Smooth muscle cell (in vitro differentiated cells): ENCODE data around the gene GP2. TPM values are rescaled to one million over a fixed set of nuclear protein-coding genes. Genes with fewer than 3 reads are reported as not detected.

Experiments used
- DNase-seq: peaks from one replicate; lab custom pipeline; 2025; ENCODE audit not compliant: unreplicated experiment; lab: John Stamatoyannopoulos, UW
- H2AFZ ChIP-seq: fragments of 200-600 bp; sonication (generic); 2 replicates; pipeline ENCODE4 v1.6.0; 2016; ENCODE audit warnings: antibody characterized with exemption, low read depth, mild to moderate bottlenecking
- H3F3A ChIP-seq: fragments of 200-600 bp; sonication (generic); 2 replicates; pipeline ENCODE4 v1.6.0; 2017; ENCODE audit warnings: antibody characterized with exemption, low read depth
- H3K27ac ChIP-seq: fragments of 200-600 bp; sonication (generic); 2 replicates; pipeline ENCODE4 v1.5.1; 2016; ENCODE audit warnings: low read depth, mild to moderate bottlenecking
- H3K27me3 ChIP-seq: fragments of 200-600 bp; sonication (generic); 2 replicates; pipeline ENCODE4 v1.6.1; 2016; ENCODE audit warnings: low read depth, mild to moderate bottlenecking
- H3K36me3 ChIP-seq: fragments of 200-600 bp; sonication (generic); 2 replicates; pipeline ENCODE4 v1.5.1; 2016; ENCODE audit warnings: low read depth
- H3K4me1 ChIP-seq: fragments of 200-600 bp; sonication (generic); 2 replicates; pipeline ENCODE4 v1.5.1; 2016; ENCODE audit warnings: low read depth
- H3K4me2 ChIP-seq: fragments of 200-600 bp; sonication (generic); 2 replicates; pipeline ENCODE4 v1.6.0; 2016; ENCODE audit warnings: mild to moderate bottlenecking
- H3K4me3 ChIP-seq: fragments of 200-600 bp; sonication (generic); 2 replicates; pipeline ENCODE4 v1.5.1; 2016; ENCODE audit warnings: mild to moderate bottlenecking
- H3K79me2 ChIP-seq: fragments of 200-600 bp; sonication (generic); 2 replicates; pipeline ENCODE4 v1.6.0; 2016; ENCODE audit warnings: low read depth, mild to moderate bottlenecking
- H3K9ac ChIP-seq: fragments of 200-600 bp; sonication (generic); 2 replicates; pipeline ENCODE4 v1.6.0; 2016; ENCODE audit warnings: low read depth
- H3K9me3 ChIP-seq: fragments of 200-600 bp; sonication (generic); replicated peaks from 2 replicates; pipeline ENCODE4 v1.5.1; 2016; ENCODE audit warnings: low read depth
- H4K20me1 ChIP-seq: fragments of 200-600 bp; sonication (generic); 2 replicates; pipeline ENCODE4 v1.6.0; 2016; ENCODE audit warnings: low read depth
- CTCF ChIP-seq: fragments of 200-600 bp; sonication (generic); IDR thresholded peaks from 2 replicates; pipeline ENCODE4 v1.5.1; 2017; ENCODE audit warnings: borderline replicate concordance, mild to moderate bottlenecking, antibody characterized with exemption; ENCODE audit not compliant: insufficient read depth, poor library complexity, severe bottlenecking
- WGBS: methylation state at CpG from one replicate; pipeline ENCODE4 v1.1.7; 2016; ENCODE audit warnings: low lambda C conversion rate; 5-methylcytosine and 5-hydroxymethylcytosine counted together
- polyA plus RNA-seq: library from polyadenylated mRNA; unstranded; fragments of >200 nt; fragmentation: Nextera tagmentation; extraction: Ambion mirVana; gene quantifications from 2 replicates; pipeline ENCODE4 v1.2.1, GENCODE V29; 2016
- total RNA-seq: library from RNA; depleted of rRNA; stranded (reverse); fragments of >200 nt; gene quantifications from 2 replicates; pipeline ENCODE4 v1.2.3, GENCODE V29; 2014

Gene GP2
- not detected in 2 replicates for total RNA-seq
- polyA plus RNA-seq = not detected in 2 replicates

- H3K4me1 ChIP-seq = no peaks in the 10 kb centered on the region
- no peak within 1 kb of the TSS for H3K4me3 ChIP-seq
- H3K36me3 ChIP-seq = no peaks in the 10 kb centered on the region
- no peaks in the 10 kb centered on the region for H3K9me3 ChIP-seq
- no peak within 1 kb of the TSS for H3K9ac ChIP-seq
- H3K27me3 ChIP-seq = no peaks in the 10 kb centered on the region
- WGBS = 83% methylated on average over 7 of the region's 7 CpGs
- H3K79me2 ChIP-seq = no peaks in the 10 kb centered on the region
- no peaks in the 10 kb centered on the region for H4K20me1 ChIP-seq
- no peak within 1 kb of the TSS for H2AFZ ChIP-seq
- no peak within 1 kb of the TSS for H3K4me2 ChIP-seq
- no peak for TF ChIP-seq CTCF
- DNase-seq = no peak
- H3K27ac ChIP-seq = no peak within 1 kb of the TSS
- H3F3A ChIP-seq = no peaks in the 10 kb centered on the region
These were observed at the start of gene GP2 for GRCh38 chr16:20327444-20328041. Gene GP2 (minus strand): TSS chr16:20327513. CDS start chr16:20326431, 1,082 bp downstream.

GRCh38 chr16:20372701-20373100 lies 45.4 kb upstream of the GP2 start:
- DNase-seq = no peak
- H3K27ac ChIP-seq = no peak overlapping the region
- WGBS = 81% methylated on average over 5 of the region's 5 CpGs
- no peak for TF ChIP-seq CTCF
- H3K4me1 ChIP-seq = no peaks in the 10 kb centered on the region
- no peak overlapping the region for H3K4me3 ChIP-seq
- H3K79me2 ChIP-seq = no peaks in the 10 kb centered on the region
- no peaks in the 10 kb centered on the region for H3F3A ChIP-seq
- H4K20me1 ChIP-seq = no peaks in the 10 kb centered on the region
- no peaks in the 10 kb centered on the region for H3K36me3 ChIP-seq
- H3K9me3 ChIP-seq = no peaks in the 10 kb centered on the region
- H3K4me2 ChIP-seq = no peak overlapping the region
- no peak overlapping the region for H3K9ac ChIP-seq
- H2AFZ ChIP-seq = no peak overlapping the region
- H3K27me3 ChIP-seq = peaks cover 12% of the 10 kb centered on the region

- Histone ChIP-seq H3K4me3 (no peak overlapping the region), H3K27ac (no peak overlapping the region), H3K9ac (no peak overlapping the region), H3K4me1 (no peaks in the 10 kb centered on the region), H2AFZ (no peak overlapping the region), H3K79me2 (no peaks in the 10 kb centered on the region), H3K9me3 (no peaks in the 10 kb centered on the region), H3K36me3 (no peaks in the 10 kb centered on the region), H4K20me1 (no peaks in the 10 kb centered on the region), H3F3A (no peaks in the 10 kb centered on the region), H3K4me2 (no peak overlapping the region), H3K27me3 (no peaks in the 10 kb centered on the region)
- DNase-seq = no peak
- WGBS = 87% methylated on average over 9 of the region's 9 CpGs
- no peak for TF ChIP-seq CTCF
These were observed 42.2 kb upstream of the GP2 start for GRCh38 chr16:20369452-20370054.

- Histone ChIP-seq H3K36me3 (no peaks in the 10 kb centered on the region), H3K4me3 (no peak overlapping the region), H2AFZ (no peak overlapping the region), H4K20me1 (no peaks in the 10 kb centered on the region), H3K9ac (no peak overlapping the region), H3K27ac (no peak overlapping the region), H3F3A (no peaks in the 10 kb centered on the region), H3K9me3 (no peaks in the 10 kb centered on the region), H3K79me2 (no peaks in the 10 kb centered on the region), H3K4me2 (no peak overlapping the region), H3K27me3 (peaks cover 3% of the 10 kb centered on the region), H3K4me1 (no peaks in the 10 kb centered on the region)
- TF ChIP-seq CTCF = no peak
- no peak for DNase-seq
- WGBS = 81% methylated on average over 3 of the region's 3 CpGs
These were observed 36.7 kb upstream of the GP2 start for GRCh38 chr16:20364051-20364450.
